ENCODE measurements around the gene TIGD6.

TIGD6 gene

DNA sequence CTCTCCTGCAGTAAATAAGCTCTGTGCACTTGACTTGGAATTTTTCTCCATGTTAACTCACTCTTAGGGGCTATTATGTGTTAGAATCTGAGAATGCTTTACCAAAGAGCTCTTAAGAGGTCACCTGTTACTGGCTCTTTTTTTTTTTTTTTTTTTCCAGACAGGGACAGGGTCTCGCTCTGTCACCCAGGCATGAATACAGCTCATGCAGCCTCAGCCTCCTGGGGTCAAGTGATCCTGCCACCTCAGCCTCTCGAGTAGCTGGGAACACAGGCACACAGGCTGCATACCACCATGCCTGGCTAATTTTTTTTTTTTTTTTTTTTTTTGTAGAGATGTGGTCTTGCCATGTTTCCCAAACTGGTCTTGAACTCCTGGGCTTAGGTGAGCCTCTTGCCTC lies 22.2 kb upstream of the TIGD6 start:
- Histone ChIP-seq H3K27me3 (ENCODE audit: insufficient read depth, low read length) (no peaks in the 10 kb centered on the region), H3K36me3 (ENCODE audit: insufficient read depth, low read length) (peaks cover 100% of the 10 kb centered on the region), H3K4me3 (ENCODE audit: low read depth, low read length, poor library complexity, severe bottlenecking) (no peak overlapping the region), H3K9me2 (ENCODE audit: low read depth, low read length) (no peaks in the 10 kb centered on the region), H3K9ac (ENCODE audit: low read length) (no peak overlapping the region), H3K4me1 (ENCODE audit: insufficient read depth, low read length, severe bottlenecking) (no peaks in the 10 kb centered on the region), H3K79me2 (ENCODE audit: insufficient read depth, low read length) (no peaks in the 10 kb centered on the region), H3K9me3 (ENCODE audit: low read length) (no peaks in the 10 kb centered on the region; the same call in 1 of the 2 replicates), H3K4me2 (ENCODE audit: low read length) (no peak overlapping the region), H2AFZ (ENCODE audit: low read length) (no peak overlapping the region), H3F3A (ENCODE audit: insufficient read depth, low read length) (no peaks in the 10 kb centered on the region), H3K27ac (ENCODE audit: low read depth, low read length, poor library complexity, severe bottlenecking) (no peak overlapping the region), H4K20me1 (ENCODE audit: insufficient read depth, low read length) (no peaks in the 10 kb centered on the region)
- TF ChIP-seq EZH2 (IDR thresholded peaks at IDR 0.05; ENCODE audit: borderline replicate concordance, low read length) (no peak), CTCF (IDR thresholded peaks at IDR 0.05; ENCODE audit: low read length) (no peak)

GRCh38 chr5:150022158-150022531 lies 21.7 kb upstream of the TIGD6 start:
- Histone ChIP-seq H3K4me1 (ENCODE audit: insufficient read depth, low read length, severe bottlenecking) (no peaks in the 10 kb centered on the region), H3K4me2 (ENCODE audit: low read length) (no peak overlapping the region), H3K27ac (ENCODE audit: low read depth, low read length, poor library complexity, severe bottlenecking) (no peak overlapping the region), H3K9me3 (ENCODE audit: low read length) (no peaks in the 10 kb centered on the region; the same call in 1 of the 2 replicates), H3K79me2 (ENCODE audit: insufficient read depth, low read length) (no peaks in the 10 kb centered on the region), H3K27me3 (ENCODE audit: insufficient read depth, low read length) (no peaks in the 10 kb centered on the region), H4K20me1 (ENCODE audit: insufficient read depth, low read length) (no peaks in the 10 kb centered on the region), H3K9ac (ENCODE audit: low read length) (no peak overlapping the region), H3K4me3 (ENCODE audit: low read depth, low read length, poor library complexity, severe bottlenecking) (no peak overlapping the region), H3K36me3 (ENCODE audit: insufficient read depth, low read length) (peaks cover 100% of the 10 kb centered on the region), H3K9me2 (ENCODE audit: low read depth, low read length) (no peaks in the 10 kb centered on the region), H3F3A (ENCODE audit: insufficient read depth, low read length) (no peaks in the 10 kb centered on the region), H2AFZ (ENCODE audit: low read length) (no peak overlapping the region)
- TF ChIP-seq EZH2 (IDR thresholded peaks at IDR 0.05; ENCODE audit: borderline replicate concordance, low read length) (no peak), CTCF (IDR thresholded peaks at IDR 0.05; ENCODE audit: low read length) (no peak)

GRCh38 chr5:150021491-150022157 lies 21.2 kb upstream of the TIGD6 start:
- Histone ChIP-seq H2AFZ (ENCODE audit: low read length) (no peak overlapping the region), H3F3A (ENCODE audit: insufficient read depth, low read length) (no peaks in the 10 kb centered on the region), H3K9me2 (ENCODE audit: low read depth, low read length) (no peaks in the 10 kb centered on the region), H3K9me3 (ENCODE audit: low read length) (peaks cover 2% of the 10 kb centered on the region; the same call in 1 of the 2 replicates), H3K4me1 (ENCODE audit: insufficient read depth, low read length, severe bottlenecking) (no peaks in the 10 kb centered on the region), H3K27ac (ENCODE audit: low read depth, low read length, poor library complexity, severe bottlenecking) (no peak overlapping the region), H3K27me3 (ENCODE audit: insufficient read depth, low read length) (no peaks in the 10 kb centered on the region), H3K9ac (ENCODE audit: low read length) (no peak overlapping the region), H4K20me1 (ENCODE audit: insufficient read depth, low read length) (no peaks in the 10 kb centered on the region), H3K36me3 (ENCODE audit: insufficient read depth, low read length) (peaks cover 100% of the 10 kb centered on the region), H3K4me3 (ENCODE audit: low read depth, low read length, poor library complexity, severe bottlenecking) (no peak overlapping the region), H3K4me2 (ENCODE audit: low read length) (no peak overlapping the region), H3K79me2 (ENCODE audit: insufficient read depth, low read length) (no peaks in the 10 kb centered on the region)
- TF ChIP-seq EZH2 (IDR thresholded peaks at IDR 0.05; ENCODE audit: borderline replicate concordance, low read length), result no peak
- TF ChIP-seq CTCF (IDR thresholded peaks at IDR 0.05; ENCODE audit: low read length), result no peak
